Measurements from ENCODE around the gene MUSK.

- TF ChIP-seq, protein P1, sequence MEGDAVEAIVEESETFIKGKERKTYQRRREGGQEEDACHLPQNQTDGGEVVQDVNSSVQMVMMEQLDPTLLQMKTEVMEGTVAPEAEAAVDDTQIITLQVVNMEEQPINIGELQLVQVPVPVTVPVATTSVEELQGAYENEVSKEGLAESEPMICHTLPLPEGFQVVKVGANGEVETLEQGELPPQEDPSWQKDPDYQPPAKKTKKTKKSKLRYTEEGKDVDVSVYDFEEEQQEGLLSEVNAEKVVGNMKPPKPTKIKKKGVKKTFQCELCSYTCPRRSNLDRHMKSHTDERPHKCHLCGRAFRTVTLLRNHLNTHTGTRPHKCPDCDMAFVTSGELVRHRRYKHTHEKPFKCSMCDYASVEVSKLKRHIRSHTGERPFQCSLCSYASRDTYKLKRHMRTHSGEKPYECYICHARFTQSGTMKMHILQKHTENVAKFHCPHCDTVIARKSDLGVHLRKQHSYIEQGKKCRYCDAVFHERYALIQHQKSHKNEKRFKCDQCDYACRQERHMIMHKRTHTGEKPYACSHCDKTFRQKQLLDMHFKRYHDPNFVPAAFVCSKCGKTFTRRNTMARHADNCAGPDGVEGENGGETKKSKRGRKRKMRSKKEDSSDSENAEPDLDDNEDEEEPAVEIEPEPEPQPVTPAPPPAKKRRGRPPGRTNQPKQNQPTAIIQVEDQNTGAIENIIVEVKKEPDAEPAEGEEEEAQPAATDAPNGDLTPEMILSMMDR (conservative IDR thresholded peaks at IDR 0.05) = no peak
- no peak for TF ChIP-seq ZFX (IDR thresholded peaks at IDR 0.05)
These were observed 140.5 kb downstream of the MUSK start for GRCh38 chr9:110809038-110809595.

Data from C4-2B (cell line).